Small intestine (tissue), 7 donors: Measurements from ENCODE around the gene ACLY. TPM values are rescaled to one million over a fixed set of nuclear protein-coding genes. Genes with fewer than 3 reads are reported as not detected.

ENCODE experiments used
- DNase-seq, 2 donors: peaks; one replicate each; pipeline versions ENCODE4 v3.0.0 to v3.0.0-alpha.2; 2013
- FAIRE-seq: peaks from 2 replicates; lab custom pipeline; 2012; peaks lifted over from hg19 to GRCh38; lab: Jason Lieb, UNC
- H3K27ac ChIP-seq, 3 donors: one replicate each; pipeline ENCODE4 v1.5.1; 2013; ENCODE audit warnings: low read length in 2 of 3, mild to moderate bottlenecking in 2 of 3, control low read depth in 1 of 3, inconsistent platforms in 1 of 3, low read depth in 1 of 3, moderate library complexity in 1 of 3
- H3K27me3 ChIP-seq, 3 donors: one replicate each; pipeline ENCODE4 v1.6.1; 2013; ENCODE audit warnings: low read length in 3 of 3, inconsistent platforms in 1 of 3; ENCODE audit not compliant: control insufficient read depth in 3 of 3, insufficient read depth in 3 of 3
- H3K36me3 ChIP-seq, 3 donors: one replicate each; pipeline ENCODE4 v1.6.1; 2013; ENCODE audit warnings: low read length in 3 of 3, inconsistent platforms in 1 of 3, low read depth in 1 of 3, mild to moderate bottlenecking in 1 of 3, moderate library complexity in 1 of 3; ENCODE audit not compliant: control insufficient read depth in 3 of 3, insufficient read depth in 2 of 3
- H3K4me1 ChIP-seq, 3 donors: one replicate each; pipeline ENCODE4 v1.6.1; 2013; ENCODE audit warnings: low read length in 2 of 3, inconsistent platforms in 1 of 3, low read depth in 1 of 3, mild to moderate bottlenecking in 1 of 3, moderate library complexity in 1 of 3; ENCODE audit not compliant: control insufficient read depth in 3 of 3, insufficient read depth in 2 of 3
- H3K4me3 ChIP-seq, 3 donors: one replicate each; pipeline ENCODE4 v1.5.1; 2013; ENCODE audit warnings: low read length in 3 of 3, control low read depth in 1 of 3, inconsistent platforms in 1 of 3, low read depth in 1 of 3, mild to moderate bottlenecking in 1 of 3, moderate library complexity in 1 of 3
- H3K9me3 ChIP-seq, 2 donors: one replicate each; pipeline ENCODE4 v1.6.1; 2013; ENCODE audit warnings: low read depth in 1 of 2, low read length in 1 of 2; ENCODE audit not compliant: control insufficient read depth in 2 of 2, insufficient read depth in 1 of 2
- WGBS, 3 donors: extraction: QIAGEN DNeasy Blood & Tissue Kit; methylation state at CpG; one replicate each; pipeline ENCODE4 v1.1.7; 2013; 5-methylcytosine and 5-hydroxymethylcytosine counted together
- polyA plus RNA-seq, 4 donors: library from polyadenylated mRNA; stranded (reverse) in 3 of 4; unstranded in 1 of 4; fragments of 200-250 nt in 3 of 4; fragments of 120-200 nt in 1 of 4; gene quantifications; one replicate each; pipeline versions ENCODE4 v1.2.1 to v1.2.3, GENCODE V29; 2013
- donor health status: healthy with polysubstance abuse.
- donor health status: control.
- donor health status: control.
- donor health status: Bipolar disorder and iron deficiency.
- donor health status: healthy.

The ACLY gene
- polyA plus RNA-seq, 4 donors: 44.0 to 84.9 (median 54.4) TPM

DNA sequence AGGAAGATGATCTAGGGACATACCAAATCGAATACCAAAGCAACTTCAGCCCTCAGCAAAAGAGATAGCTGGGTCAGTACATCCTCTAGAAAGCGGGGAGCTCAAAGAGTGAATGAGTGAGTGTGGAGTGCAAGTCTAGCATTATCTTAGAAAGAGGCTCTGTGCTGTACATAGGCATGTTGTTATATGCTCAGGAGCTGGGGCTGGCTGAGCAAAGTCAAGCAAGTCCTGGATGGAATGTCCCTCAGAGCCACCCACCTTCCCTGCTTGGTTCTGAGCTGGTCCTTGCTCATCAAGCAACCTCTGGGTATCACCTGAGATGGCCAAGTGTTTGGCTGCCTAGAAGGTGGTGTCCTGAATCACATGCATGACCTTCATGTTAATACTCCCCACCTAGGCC lies 48.7 kb downstream of the ACLY start:
- no peaks in the 10 kb centered on the region for H3K9me3 ChIP-seq
- FAIRE-seq (no peak), DNase-seq (no peak)
- peaks cover 11 to 59% (median 13%) of the 10 kb centered on the region in 3 donors for H3K36me3 ChIP-seq
- 84 to 91% (median 86%) methylated on average over 2 of the region's 2 CpGs for WGBS, 3 donors
- no peak overlapping the region for H3K4me3 ChIP-seq
- H3K27me3 ChIP-seq: no peaks in the 10 kb centered on the region
- H3K4me1 ChIP-seq: peaks cover 0 to 2% (median 0%) of the 10 kb centered on the region in 3 donors
- no peak overlapping the region for H3K27ac ChIP-seq

DNA sequence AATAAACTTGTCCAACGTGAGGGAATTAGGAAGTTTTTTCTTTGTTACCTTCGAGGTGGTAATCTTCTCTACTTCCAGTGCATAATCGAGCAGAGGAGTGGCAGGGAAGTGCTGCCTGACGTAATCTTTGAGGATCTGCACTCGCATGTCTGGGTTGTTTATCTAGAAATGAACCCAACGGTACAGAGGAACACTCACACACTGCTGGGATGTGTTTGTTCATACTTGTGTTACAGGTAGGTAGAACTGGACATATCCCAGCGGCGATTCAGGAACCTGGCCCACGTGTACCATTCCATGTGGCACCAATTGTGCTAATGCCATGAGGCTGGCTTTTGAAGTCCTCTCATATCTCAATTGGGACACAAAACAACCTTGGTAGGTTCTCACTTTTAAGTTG lies 49.3 kb downstream of the ACLY start:
- peaks cover 11 to 53% (median 13%) of the 10 kb centered on the region in 3 donors for H3K36me3 ChIP-seq
- WGBS, 3 donors: 59 to 69% (median 62%) methylated on average over 9 of the region's 9 CpGs
- no peak for FAIRE-seq
- no peaks in the 10 kb centered on the region for H3K27me3 ChIP-seq
- no peak for DNase-seq
- H3K4me1 ChIP-seq: peaks cover 0 to 2% (median 0%) of the 10 kb centered on the region in 3 donors
- H3K9me3 ChIP-seq: no peaks in the 10 kb centered on the region
- no peak overlapping the region for H3K4me3 ChIP-seq
- H3K27ac ChIP-seq: no peak overlapping the region

DNA sequence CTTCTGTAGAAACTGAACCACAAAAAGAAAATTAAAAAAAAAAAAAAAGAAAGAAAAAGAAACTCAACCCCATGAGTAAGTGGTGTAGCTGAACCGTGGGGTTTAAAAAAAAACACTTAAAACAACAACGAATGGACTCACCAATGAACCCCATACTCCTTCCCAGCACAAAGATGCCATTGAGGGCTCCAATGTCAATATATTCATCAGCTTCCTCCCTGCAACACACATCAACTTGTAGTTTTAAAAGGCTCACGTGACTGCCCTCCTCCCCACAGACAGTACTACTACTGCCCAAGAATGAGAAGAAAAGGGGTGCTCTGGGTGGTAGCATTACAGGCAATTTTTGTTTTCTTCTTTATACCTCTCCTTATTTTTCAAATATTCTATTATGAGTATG lies 50.2 kb downstream of the ACLY start:
- H3K36me3 ChIP-seq: peaks cover 6 to 46% (median 9%) of the 10 kb centered on the region in 3 donors
- no peak for FAIRE-seq
- 54 to 77% (median 56%) methylated on average over 3 of the region's 3 CpGs for WGBS, 3 donors

DNA sequence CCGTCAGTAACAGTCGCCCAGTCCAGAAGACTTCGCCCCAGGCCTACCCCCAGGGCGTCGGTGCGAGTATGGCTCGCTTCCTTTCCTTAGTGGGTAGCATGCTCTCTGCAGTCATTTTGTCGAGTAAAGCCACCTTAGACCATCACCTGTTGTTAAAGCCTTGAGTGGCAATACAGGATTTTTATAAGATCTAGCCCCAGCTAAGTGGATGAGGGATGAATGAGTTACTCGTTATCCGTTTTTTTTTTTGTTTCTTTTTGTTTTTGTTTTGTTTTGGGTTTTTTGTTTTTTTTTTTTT lies 53.2 kb downstream of the ACLY start:
- 0 to 1% (median 1%) methylated on average over 10 of the region's 10 CpGs for WGBS, 3 donors
- Histone ChIP-seq H3K9me3 (no peaks in the 10 kb centered on the region), H3K27me3 (no peaks in the 10 kb centered on the region), H3K4me1 (peaks cover 5 to 15% (median 13%) of the 10 kb centered on the region in 3 donors), H3K36me3 (peaks cover 2 to 22% (median 5%) of the 10 kb centered on the region in 3 donors), H3K27ac (peak overlapping the region in 2 of 3 donors; percentile 11 to 69), H3K4me3 (peak overlapping the region in 1 of 3 donors; percentile 35)
- DNase-seq (no peak), FAIRE-seq (no peak)

More for the DNA sequence above, 50.2 kb downstream of the ACLY start:
- Histone ChIP-seq H3K9me3 (no peaks in the 10 kb centered on the region), H3K27me3 (no peaks in the 10 kb centered on the region), H3K4me3 (no peak overlapping the region), H3K27ac (no peak overlapping the region), H3K4me1 (peaks cover 0 to 10% (median 6%) of the 10 kb centered on the region in 3 donors)
- DNase-seq: no peak

DNA sequence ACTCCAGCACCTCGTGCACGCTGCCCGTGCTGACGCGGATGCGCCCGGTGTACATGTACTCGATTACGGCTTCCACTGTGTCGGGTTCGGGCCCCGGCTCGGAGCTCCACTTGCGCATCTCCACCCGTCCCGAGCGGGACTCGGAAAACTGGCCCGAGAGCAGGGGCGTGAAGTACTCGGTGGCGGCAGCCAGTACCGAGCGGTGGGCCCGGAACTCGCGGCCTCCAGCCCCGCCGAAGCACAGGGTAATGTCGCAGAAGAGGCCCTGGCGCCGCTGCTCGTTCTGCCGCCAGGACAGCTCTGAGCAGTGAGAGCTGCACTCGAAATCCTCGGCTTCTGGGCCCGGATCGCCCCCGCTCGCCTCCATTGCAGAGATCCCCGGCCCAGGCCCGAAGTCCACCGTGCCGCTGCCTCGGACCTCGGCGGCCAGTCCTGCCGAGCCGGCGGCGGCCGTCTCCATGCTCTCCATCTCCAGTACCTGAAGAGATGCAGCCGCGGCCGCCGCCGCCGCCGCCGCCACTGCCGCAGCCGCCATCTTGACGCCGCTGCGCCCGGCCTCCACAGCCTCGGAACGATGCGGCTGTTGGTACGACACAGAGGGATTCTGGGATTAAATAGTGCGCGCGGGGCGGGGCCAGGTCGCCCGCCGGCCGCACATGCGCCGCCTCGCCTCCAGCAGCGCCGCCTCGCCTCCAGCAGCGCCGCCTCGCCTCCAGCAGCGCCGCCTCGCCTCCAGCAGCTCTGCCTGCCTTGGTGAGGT lies 53.7 kb downstream of the ACLY start, which contains the start of gene KLHL11:
Gene KLHL11, minus strand, starts transcription at position 588 of the 760 bp plus-strand sequence. Its CDS starts 53 bp downstream, at position 535.
- Histone ChIP-seq H3K9me3 (no peaks in the 10 kb centered on the region), H3K4me3 (peak within 1 kb of the TSS; percentile 77 to 99 (median 93)), H3K36me3 (peaks cover 2 to 16% (median 3%) of the 10 kb centered on the region in 3 donors), H3K4me1 (peaks cover 5 to 15% (median 13%) of the 10 kb centered on the region in 3 donors), H3K27me3 (no peaks in the 10 kb centered on the region), H3K27ac (peak within 1 kb of the TSS; percentile 90 to 97 (median 95))
- FAIRE-seq: no peak
- WGBS, 3 donors: 0 to 1% (median 0%) methylated on average over 70 to 90 of the region's 90 CpGs
- peak; percentile 90 to 97 for DNase-seq

DNA sequence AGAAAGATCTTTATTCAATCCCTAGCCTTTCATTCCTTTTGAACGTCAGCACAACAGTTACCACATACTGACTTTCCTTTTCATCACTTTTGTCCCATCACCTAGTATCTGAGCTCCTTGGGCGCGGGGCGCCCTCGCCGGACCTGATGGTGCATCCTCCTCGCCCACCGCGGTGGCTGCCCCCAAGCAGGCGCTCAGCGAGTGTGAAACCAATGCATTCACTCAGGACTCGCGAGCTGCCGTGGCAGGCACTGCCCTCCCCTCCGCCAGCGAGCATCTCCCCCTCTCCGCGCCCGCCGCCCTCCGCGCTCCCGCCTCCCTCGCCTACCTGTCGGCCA lies 54.3 kb downstream of the ACLY start:
- Histone ChIP-seq H3K9me3 (no peaks in the 10 kb centered on the region), H3K27me3 (no peaks in the 10 kb centered on the region), H3K36me3 (peaks cover 2 to 12% (median 3%) of the 10 kb centered on the region in 3 donors), H3K27ac (peak overlapping the region; percentile 90 to 97 (median 95)), H3K4me3 (peak overlapping the region; percentile 77 to 99 (median 93)), H3K4me1 (peaks cover 5 to 15% (median 15%) of the 10 kb centered on the region in 3 donors)
- 0% methylated on average over 20 to 25 of the region's 25 CpGs for WGBS, 3 donors
- FAIRE-seq (no peak), DNase-seq (no peak)

DNA sequence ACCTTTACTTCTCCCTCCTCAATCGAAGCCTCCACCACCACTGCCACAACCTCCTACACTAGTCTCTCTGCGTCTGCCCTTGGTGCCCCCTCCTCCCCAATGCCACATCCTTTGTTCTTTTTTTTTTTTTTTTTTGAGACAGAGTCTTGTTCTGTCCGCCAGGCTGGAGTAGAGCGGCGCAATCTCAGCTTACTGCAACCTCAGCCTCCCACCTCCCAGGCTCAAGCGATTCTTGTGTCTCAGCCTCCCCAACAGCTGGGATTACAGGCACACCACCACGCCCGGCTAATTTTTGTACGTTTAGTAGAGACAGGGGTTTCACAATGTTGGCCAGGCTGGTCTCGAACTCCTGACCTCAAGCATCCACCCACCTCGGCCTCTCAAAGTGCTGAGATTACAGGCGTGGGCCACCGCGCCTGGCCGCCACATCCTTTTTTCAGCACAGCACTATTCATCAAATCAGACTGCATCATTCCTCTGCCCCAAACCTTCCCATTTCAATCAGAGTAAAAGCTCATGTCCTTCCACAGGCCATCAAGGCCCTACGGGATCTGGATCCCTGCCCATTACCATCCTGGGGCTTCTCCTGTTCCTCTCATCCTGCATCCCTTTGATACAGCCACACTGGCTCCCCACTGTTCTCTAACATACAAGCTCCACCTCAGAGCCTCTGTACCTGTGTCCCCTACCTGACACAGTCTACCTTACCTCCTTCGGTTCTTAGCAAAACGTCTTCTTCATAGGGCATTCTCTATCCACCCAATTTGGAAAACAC lies 55.5 kb downstream of the ACLY start:
- peak overlapping the region in 2 of 3 donors; percentile 22 to 77 for H3K4me3 ChIP-seq
- DNase-seq (no peak), FAIRE-seq (no peak)
- H3K27me3 ChIP-seq: no peaks in the 10 kb centered on the region
- peaks cover 2 to 10% (median 3%) of the 10 kb centered on the region in 3 donors for H3K36me3 ChIP-seq
- no peak overlapping the region for H3K27ac ChIP-seq
- WGBS, 3 donors: 46 to 61% (median 52%) methylated on average over 18 of the region's 18 CpGs
- H3K4me1 ChIP-seq: peaks cover 5 to 15% (median 15%) of the 10 kb centered on the region in 3 donors
- H3K9me3 ChIP-seq: no peaks in the 10 kb centered on the region

DNA sequence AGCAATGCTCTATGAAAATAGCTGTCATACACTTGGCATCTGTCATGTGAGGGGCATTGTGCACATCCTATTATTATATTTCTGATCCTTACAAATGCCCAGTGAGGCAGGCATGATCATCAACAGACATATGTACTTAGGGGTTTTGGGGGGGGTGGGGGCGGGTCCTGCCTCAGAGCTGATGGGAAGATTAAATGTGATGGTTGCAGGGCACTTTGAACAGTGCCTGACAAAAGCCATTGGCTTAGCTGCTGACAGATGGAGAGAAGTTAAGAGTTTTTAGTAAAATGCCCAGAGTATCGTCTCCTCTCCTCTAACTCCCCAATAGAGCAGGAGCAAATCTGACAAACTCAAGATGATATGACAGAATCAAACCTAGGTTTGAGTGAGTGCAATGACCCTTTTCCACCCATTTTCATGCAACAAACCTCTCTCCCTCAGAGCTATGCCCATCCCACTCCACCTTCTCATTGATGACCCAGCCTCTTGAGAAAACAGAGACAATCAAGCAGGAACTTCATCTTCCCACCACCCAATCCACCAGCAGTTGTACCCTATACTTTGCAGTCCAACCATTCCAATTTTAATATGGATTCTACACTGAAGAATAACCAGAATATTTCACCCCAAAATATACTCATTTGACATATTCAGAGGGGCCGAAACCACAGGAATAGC lies 58.4 kb downstream of the ACLY start:
- no peaks in the 10 kb centered on the region for H3K9me3 ChIP-seq
- H3K4me1 ChIP-seq: peaks cover 5 to 15% (median 13%) of the 10 kb centered on the region in 3 donors
- no peaks in the 10 kb centered on the region for H3K27me3 ChIP-seq
- FAIRE-seq (no peak), DNase-seq (no peak)
- peaks cover 0 to 2% (median 0%) of the 10 kb centered on the region in 3 donors for H3K36me3 ChIP-seq
- WGBS, 3 donors: 81 to 84% (median 83%) methylated on average over 3 of the region's 3 CpGs
- H3K4me3 ChIP-seq: no peak overlapping the region
- H3K27ac ChIP-seq: no peak overlapping the region
